ENCODE measurements around the gene P3H2. TPM values are rescaled to one million over a fixed set of nuclear protein-coding genes. Genes with fewer than 3 reads are reported as not detected.

The P3H2 gene
- total RNA-seq, 1 donor from 2014 or later = 61.9 TPM

DNA sequence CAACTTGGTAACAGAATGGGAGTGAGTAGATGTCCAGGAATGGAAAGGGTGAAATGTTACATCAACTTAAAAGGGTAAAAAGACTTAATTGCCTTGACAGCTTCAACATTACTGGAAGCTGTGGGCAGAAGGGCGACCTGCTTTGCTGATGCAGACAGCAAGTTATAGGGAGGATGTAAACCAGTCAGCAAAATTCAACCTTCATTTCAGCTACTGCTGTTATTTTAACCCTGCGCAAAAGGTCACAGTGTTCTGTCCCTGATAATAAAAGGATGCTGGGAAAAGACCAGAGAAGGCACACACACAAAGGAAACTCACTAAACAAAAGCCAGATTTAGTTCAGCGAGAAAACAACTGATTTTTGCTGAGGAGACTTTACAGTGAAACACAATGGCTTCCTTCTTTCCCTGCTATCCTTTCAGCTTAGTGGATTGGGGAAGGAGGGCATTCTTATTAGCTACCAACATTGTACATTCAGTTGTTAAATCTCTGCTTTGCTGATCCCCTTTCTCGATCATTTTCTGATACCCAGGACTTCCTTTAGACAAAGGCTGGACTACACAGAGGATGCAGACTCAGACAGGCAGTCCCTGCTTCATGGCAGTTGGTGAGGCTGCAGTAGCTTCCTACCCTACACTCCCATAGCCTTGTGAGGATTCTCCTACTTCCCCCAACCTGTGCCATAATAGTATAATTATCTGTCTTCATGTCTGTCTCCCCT is 62.0 kb downstream of the P3H2 start:
- intact Hi-C loops (cut with DNase I) = no loop called here
- no peak for TF ChIP-seq CTCF (IDR thresholded peaks at IDR 0.05)
- no peaks in the 10 kb centered on the region for H3K4me1 ChIP-seq
- H3K27ac ChIP-seq = no peak overlapping the region
- H3K27me3 ChIP-seq (ENCODE audit: low read depth) = no peaks in the 10 kb centered on the region
- no peaks in the 10 kb centered on the region for H3K36me3 ChIP-seq
- ATAC-seq (no peak), DNase-seq (no peak)
- H3K9me3 ChIP-seq = no peaks in the 10 kb centered on the region
- no peak overlapping the region for H3K4me3 ChIP-seq

GRCh38 chr3:190056742-190057141 is 64.0 kb downstream of the P3H2 start:
- no peak for ATAC-seq
- Histone ChIP-seq H3K36me3 (no peaks in the 10 kb centered on the region), H3K27ac (no peak overlapping the region), H3K27me3 (ENCODE audit: low read depth) (no peaks in the 10 kb centered on the region), H3K9me3 (no peaks in the 10 kb centered on the region), H3K4me1 (no peaks in the 10 kb centered on the region), H3K4me3 (no peak overlapping the region)
- TF ChIP-seq CTCF (IDR thresholded peaks at IDR 0.05) = no peak
- no peak for DNase-seq
- intact Hi-C loops (cut with DNase I) = no loop called here

- no peak for TF ChIP-seq CTCF (IDR thresholded peaks at IDR 0.05)
- H3K4me3 ChIP-seq = no peak overlapping the region
- H3K27ac ChIP-seq = no peak overlapping the region
- H3K36me3 ChIP-seq = no peaks in the 10 kb centered on the region
- H3K27me3 ChIP-seq (ENCODE audit: low read depth) = no peaks in the 10 kb centered on the region
- DNase-seq (no peak), ATAC-seq (no peak)
- H3K9me3 ChIP-seq = no peaks in the 10 kb centered on the region
- no peaks in the 10 kb centered on the region for H3K4me1 ChIP-seq
- intact Hi-C loops (cut with DNase I) = no loop called here
Measured at GRCh38 chr3:190055773-190056172, 64.9 kb downstream of the P3H2 start.

- no peak for DNase-seq
- H3K36me3 ChIP-seq = no peaks in the 10 kb centered on the region
- peak in 1 of 2 donors; percentile 5 for ATAC-seq
- H3K9me3 ChIP-seq = no peaks in the 10 kb centered on the region
- intact Hi-C loops (cut with DNase I) = no loop called here
- H3K4me1 ChIP-seq = no peaks in the 10 kb centered on the region
- H3K4me3 ChIP-seq = no peak overlapping the region
- H3K27me3 ChIP-seq (ENCODE audit: low read depth) = no peaks in the 10 kb centered on the region
- no peak overlapping the region for H3K27ac ChIP-seq
- no peak for TF ChIP-seq CTCF (IDR thresholded peaks at IDR 0.05)
Measured at GRCh38 chr3:190053919-190054672, 66.6 kb downstream of the P3H2 start.

DNA sequence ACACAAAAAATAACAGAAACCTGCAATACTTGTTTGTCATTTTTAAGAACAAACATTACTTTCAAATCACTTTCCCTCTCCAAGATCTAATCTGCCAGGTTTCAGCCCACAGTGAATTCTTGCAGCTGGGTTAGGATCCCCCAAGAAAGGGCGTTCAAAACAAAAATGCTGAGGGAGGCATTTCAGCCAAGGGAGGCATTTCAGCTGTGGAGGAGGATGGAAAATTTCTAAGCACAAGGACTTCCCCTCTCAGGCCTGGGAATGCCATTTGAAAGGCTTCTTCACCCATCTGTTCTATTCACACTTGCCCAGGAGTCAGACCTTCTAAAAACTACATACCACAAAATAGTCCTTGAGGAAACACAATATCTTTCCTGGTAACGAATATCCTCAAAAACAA is 69.1 kb downstream of the P3H2 start:
- no peak overlapping the region for H3K4me3 ChIP-seq
- intact Hi-C loops (cut with DNase I) = no loop called here
- ATAC-seq = peak in 1 of 2 donors; percentile 25

More for the DNA sequence above, 69.1 kb downstream of the P3H2 start:
- no peak overlapping the region for H3K27ac ChIP-seq
- no peak for TF ChIP-seq CTCF (IDR thresholded peaks at IDR 0.05)
- no peaks in the 10 kb centered on the region for H3K9me3 ChIP-seq
- no peaks in the 10 kb centered on the region for H3K36me3 ChIP-seq
- H3K27me3 ChIP-seq (ENCODE audit: low read depth) = no peaks in the 10 kb centered on the region
- H3K4me1 ChIP-seq = no peaks in the 10 kb centered on the region
- no peak for DNase-seq

Measured in lower lobe of right lung (tissue), 2 donors.